Activated gamma-delta T cell treated with Interleukin-2 at 50 U/mL for 16 hours (primary cell): ENCODE results near the gene RPL22.
"Not testable (repeated sequence)": the region's sequence is repeated elsewhere in the genome, so short reads cannot be mapped to it uniquely, and the experiment has no call there.

Source experiments
- DNase-seq: peaks from one replicate; pipeline ENCODE4 v3.0.0-alpha.2; 2020

Gene RPL22

GRCh38 chr1:6225651-6226050 lies 26.3 kb upstream of the RPL22 start:
- no peak for DNase-seq

- DNase-seq, result no peak
Measured at GRCh38 chr1:6224718-6225117, 25.3 kb upstream of the RPL22 start.

DNA sequence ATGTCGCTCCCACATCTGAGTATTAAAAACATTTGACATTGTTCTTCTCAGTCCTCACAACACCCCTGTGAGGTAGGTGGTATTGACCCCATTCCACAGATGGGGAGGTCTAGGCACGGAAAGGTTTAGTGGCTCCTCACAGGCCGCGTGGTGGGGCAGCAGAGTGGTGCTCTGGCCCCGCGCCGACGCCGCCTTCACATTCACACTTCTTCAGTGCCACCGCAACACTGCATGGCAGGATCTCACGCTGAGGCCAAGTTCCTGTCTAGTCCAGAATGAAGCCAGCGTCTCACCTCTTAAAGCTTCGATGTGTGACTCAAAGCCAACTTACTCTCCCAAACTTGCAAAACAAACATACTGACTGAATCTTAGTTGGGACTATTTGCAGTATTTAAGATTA lies 24.2 kb upstream of the RPL22 start:
- DNase-seq, result no peak

- DNase-seq, result no peak
Measured at GRCh38 chr1:6222636-6223035, 23.2 kb upstream of the RPL22 start.

DNA sequence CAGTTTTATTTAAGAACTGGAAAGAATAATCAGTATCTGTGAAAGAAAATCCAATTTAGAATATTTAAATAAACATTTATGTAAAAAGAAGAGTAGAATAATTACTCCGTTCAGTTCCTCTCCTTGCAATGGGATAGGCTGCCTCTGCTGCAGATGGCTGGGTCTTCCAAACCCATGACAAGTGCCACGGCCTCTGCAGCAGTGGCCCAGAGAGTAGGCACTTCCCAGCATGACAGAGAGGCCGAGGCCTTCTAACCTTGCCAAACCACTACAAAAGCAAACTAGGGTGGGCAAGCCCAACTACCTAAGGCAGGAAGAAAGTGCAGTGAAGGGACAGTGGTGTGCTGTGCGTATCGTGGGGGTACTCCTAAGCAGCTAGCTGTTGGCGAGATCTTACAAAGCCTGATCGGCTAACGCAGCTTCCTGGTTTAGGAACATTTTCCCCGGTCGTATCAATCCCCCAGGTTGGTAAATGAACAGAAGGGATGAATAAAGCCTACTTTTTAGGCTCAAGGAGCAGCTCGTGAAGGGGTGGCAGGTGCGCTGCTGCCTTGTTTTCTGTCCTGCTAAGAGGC lies 21.9 kb upstream of the RPL22 start:
- no peak for DNase-seq

DNA sequence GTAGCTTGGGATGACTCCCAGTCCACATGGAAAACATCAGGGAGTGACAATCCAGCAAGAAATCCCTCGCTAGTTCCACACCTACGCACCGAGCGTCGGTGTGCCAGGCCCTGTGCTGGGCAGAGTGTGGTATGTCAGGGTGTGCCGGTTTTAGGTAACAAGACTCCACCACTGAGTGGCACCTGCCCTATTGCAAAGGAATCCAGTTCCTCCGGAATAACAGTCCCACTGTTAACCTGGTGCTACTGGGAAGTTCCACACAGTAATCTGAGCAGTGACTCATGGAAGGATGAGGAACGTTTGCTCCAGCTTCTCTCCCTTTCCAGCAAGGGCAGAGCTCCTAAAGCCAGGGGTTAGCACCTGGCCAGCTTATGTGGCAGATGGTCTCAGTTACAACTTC lies 20.8 kb upstream of the RPL22 start:
- no peak for DNase-seq

DNA sequence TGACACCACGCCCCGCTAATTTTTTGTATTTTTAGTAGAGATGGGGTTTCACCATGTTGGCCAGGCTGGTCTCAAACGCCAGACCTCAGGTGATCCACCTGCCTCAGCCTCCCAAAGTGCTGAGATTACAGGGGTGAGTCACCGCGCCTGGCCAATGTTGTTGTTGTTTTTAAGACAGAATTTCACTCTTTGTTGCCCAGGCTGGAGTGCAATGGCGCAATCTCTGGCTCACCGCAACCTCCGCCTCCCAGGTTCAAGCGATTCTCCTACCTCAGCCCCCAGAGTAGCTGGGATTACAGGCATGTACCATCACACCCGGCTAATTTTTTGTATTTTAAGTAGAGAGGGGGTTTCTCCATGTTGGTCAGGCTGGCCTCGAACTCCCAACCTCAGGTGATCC lies 20.2 kb upstream of the RPL22 start:
- not testable (repeated sequence) for DNase-seq

- no peak for DNase-seq
Measured at GRCh38 chr1:6218375-6219164, 19.2 kb upstream of the RPL22 start.

GRCh38 chr1:6212193-6212959 lies 13.0 kb upstream of the RPL22 start:
- no peak for DNase-seq

GRCh38 chr1:6211731-6212130 lies 12.3 kb upstream of the RPL22 start:
- no peak for DNase-seq

GRCh38 chr1:6210591-6211355 lies 11.4 kb upstream of the RPL22 start:
- no peak for DNase-seq

- DNase-seq, result no peak
Measured at GRCh38 chr1:6209661-6210580, 10.5 kb upstream of the RPL22 start.

- DNase-seq, result no peak
Measured at GRCh38 chr1:6208723-6209660, 9.6 kb upstream of the RPL22 start.

- DNase-seq, result no peak
Measured at GRCh38 chr1:6207921-6208320, 8.5 kb upstream of the RPL22 start.

DNA sequence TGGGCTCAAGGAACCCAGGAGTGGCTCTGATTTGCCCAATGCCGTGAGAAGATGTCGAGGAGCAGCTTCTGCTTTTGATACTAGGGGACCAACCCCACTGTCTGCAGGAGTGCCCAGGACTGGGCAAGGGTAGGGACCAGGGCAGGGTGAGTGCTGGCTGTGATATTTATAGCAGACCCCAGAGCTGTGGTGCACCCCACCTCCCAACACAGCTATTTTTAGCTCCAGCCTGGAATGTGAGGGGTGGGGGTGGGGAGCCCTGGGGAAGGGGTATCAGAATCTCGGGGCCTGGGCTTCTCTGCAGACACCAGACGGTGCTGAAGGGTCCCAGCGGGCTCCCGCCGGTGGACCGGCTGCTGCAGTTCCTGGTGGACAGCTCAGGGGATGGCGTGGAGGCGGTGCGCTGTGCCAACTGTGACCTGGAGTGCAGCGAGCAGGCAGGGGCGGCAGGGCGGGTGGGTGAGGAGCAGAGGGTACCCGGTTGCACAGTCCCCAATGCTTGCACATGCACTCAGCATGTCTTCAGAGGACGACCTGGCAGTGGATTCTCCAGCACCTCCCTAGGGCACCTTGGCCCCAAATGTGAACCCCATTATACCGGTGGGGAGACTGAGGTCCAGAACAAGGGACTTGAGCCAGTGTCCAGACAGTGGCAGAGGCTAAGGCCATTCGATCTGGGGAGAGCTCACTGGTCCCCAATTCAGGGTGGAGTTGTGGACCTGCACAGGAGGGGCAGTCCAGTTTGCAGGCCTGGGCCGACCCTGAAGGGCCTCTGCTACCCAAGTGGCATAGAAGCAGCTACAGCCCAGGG lies 7.9 kb upstream of the RPL22 start:
- no peak for DNase-seq

GRCh38 chr1:6206520-6206855 lies 7.1 kb upstream of the RPL22 start:
- DNase-seq, result no peak

GRCh38 chr1:6205849-6206519 lies 6.6 kb upstream of the RPL22 start, which contains the start of gene RNF207:
RNF207 (plus strand) TSS chr1:6206119; CDS start chr1:6206536, 417 bp downstream.
- DNase-seq, result peak; percentile 34

- no peak for DNase-seq
Measured at GRCh38 chr1:6202256-6202655, 2.9 kb upstream of the RPL22 start.

DNA sequence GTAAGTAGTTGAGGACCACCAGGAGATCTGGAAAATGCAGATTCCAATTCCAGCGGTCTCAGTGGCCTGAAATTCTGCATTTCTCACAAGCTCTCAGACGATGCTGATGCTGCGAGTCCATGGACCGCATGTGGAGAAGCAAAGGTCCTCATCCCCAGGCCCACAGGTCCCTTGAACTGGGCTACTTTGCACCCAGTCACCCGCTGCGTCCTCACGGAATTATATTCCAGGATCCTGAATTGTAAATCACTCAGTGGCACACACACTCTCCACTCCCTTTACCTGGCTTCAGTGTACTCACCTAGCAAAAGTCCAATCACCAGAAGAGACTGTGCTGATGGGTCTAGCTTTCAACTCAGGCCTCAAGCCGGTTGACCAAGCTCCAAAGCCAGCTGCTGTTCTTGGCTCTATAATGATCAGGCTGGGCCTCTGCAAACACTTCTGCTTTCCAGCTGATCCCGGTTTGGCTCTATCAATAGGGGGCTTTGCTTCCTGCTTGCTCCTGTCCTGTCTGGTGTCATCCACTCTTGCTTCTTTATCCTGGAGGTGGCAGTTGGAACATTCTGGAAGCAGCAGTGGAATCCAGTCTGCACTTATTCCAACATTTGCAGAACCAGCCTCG lies 904 bp upstream of the RPL22 start:
- DNase-seq, result no peak
